CD14-positive monocyte (primary cell): Measurements from ENCODE around the gene TTC33. TPM values are rescaled to one million over a fixed set of nuclear protein-coding genes. Genes with fewer than 3 reads are reported as not detected.

ENCODE experiments used
- DNase-seq, 3 donors: peaks; one replicate each; pipeline ENCODE4 v3.0.0-alpha.2; 2011 to 2022
- H2AFZ ChIP-seq: 2 replicates; pipeline ENCODE4 v1.6.0; 2012; ENCODE audit warnings: mild to moderate bottlenecking, low read depth, low read length, inconsistent platforms; ENCODE audit not compliant: insufficient read depth, poor library complexity, severe bottlenecking
- H3K27ac ChIP-seq, 2 donors: 1 replicate in 1 of 2; 2 replicates in 1 of 2; pipeline ENCODE4 v1.5.1; 2012 to 2013; ENCODE audit warnings: low read length in 2 of 2, control low read depth in 1 of 2, inconsistent platforms in 1 of 2, low read depth in 1 of 2, mild to moderate bottlenecking in 1 of 2
- H3K27me3 ChIP-seq, 2 donors: one replicate each; pipeline versions ENCODE4 v1.6.0 to v1.6.1; 2011 to 2013; ENCODE audit warnings: low read length in 2 of 2; ENCODE audit not compliant: control insufficient read depth in 2 of 2, insufficient read depth in 2 of 2
- H3K36me3 ChIP-seq, 2 donors: replicated peaks in 1 of 2; 1 replicate in 1 of 2; 2 replicates in 1 of 2; pipeline versions ENCODE4 v1.5.1 to v1.6.1; 2012 to 2013; ENCODE audit warnings: low read length in 2 of 2, control low read depth in 1 of 2, inconsistent platforms in 1 of 2, mild to moderate bottlenecking in 1 of 2; ENCODE audit not compliant: insufficient read depth in 2 of 2, control insufficient read depth in 1 of 2
- H3K4me1 ChIP-seq, 2 donors: 1 replicate in 1 of 2; 2 replicates in 1 of 2; pipeline versions ENCODE4 v1.5.1 to v1.6.1; 2012 to 2013; ENCODE audit warnings: low read length in 2 of 2, control low read depth in 1 of 2, inconsistent platforms in 1 of 2, mild to moderate bottlenecking in 1 of 2, moderate library complexity in 1 of 2; ENCODE audit not compliant: insufficient read depth in 2 of 2, control insufficient read depth in 1 of 2
- H3K4me2 ChIP-seq: replicated peaks from 2 replicates; pipeline ENCODE3; 2012; ENCODE audit warnings: low read length, moderate library complexity, mild to moderate bottlenecking; ENCODE audit not compliant: poor library complexity, severe bottlenecking; ENCODE audit errors: extremely low read depth
- H3K4me3 ChIP-seq, 3 experiments: fragments of 200-600 bp in 1 of 3; sonication (generic) in 1 of 3; replicated peaks in 1 of 3; 1 replicate in 2 of 3; 2 replicates in 1 of 3; pipeline ENCODE4 v1.5.1; 2011 to 2013; ENCODE audit warnings: low read length in 3 of 3, mild to moderate bottlenecking in 3 of 3, control low read depth in 2 of 3, low read depth in 2 of 3, inconsistent platforms in 1 of 3, moderate library complexity in 1 of 3
- H3K79me2 ChIP-seq: 2 replicates; pipeline ENCODE4 v1.6.0; 2012; ENCODE audit warnings: mild to moderate bottlenecking, control low read depth, inconsistent platforms, low read length, moderate library complexity; ENCODE audit not compliant: insufficient read depth
- H3K9ac ChIP-seq: 2 replicates; pipeline ENCODE4 v1.6.0; 2017; ENCODE audit warnings: low read length, mild to moderate bottlenecking; ENCODE audit not compliant: insufficient read depth, poor library complexity, severe bottlenecking
- H3K9me3 ChIP-seq, 2 donors: replicated peaks in 1 of 2; 1 replicate in 1 of 2; 2 replicates in 1 of 2; pipeline versions ENCODE4 v1.5.1 to v1.6.1; 2012 to 2013; ENCODE audit warnings: low read length in 2 of 2, control low read depth in 1 of 2; ENCODE audit not compliant: control insufficient read depth in 1 of 2, insufficient read depth in 1 of 2
- H4K20me1 ChIP-seq: 2 replicates; pipeline ENCODE4 v1.6.0; 2012; ENCODE audit warnings: mild to moderate bottlenecking, low read length, control low read depth, moderate library complexity; ENCODE audit not compliant: insufficient read depth
- H3K27ac Mint-ChIP-seq, 7 donors: one replicate each; pipeline ENCODE4 v1.8.0; 2020; ENCODE audit warnings: mild to moderate bottlenecking in 7 of 7, mixed read lengths in 7 of 7, moderate library complexity in 6 of 7, inconsistent platforms in 2 of 7
- H3K27me3 Mint-ChIP-seq, 3 donors: one replicate each; pipeline ENCODE4 v1.8.0; 2021 to 2022; ENCODE audit warnings: low read depth in 3 of 3, mild to moderate bottlenecking in 3 of 3, mixed read lengths in 3 of 3, moderate library complexity in 3 of 3, inconsistent platforms in 1 of 3
- H3K36me3 Mint-ChIP-seq, 2 donors: one replicate each; pipeline ENCODE4 v1.8.0; 2020; ENCODE audit warnings: mixed read lengths in 2 of 2, inconsistent platforms in 1 of 2, mild to moderate bottlenecking in 1 of 2
- H3K4me1 Mint-ChIP-seq: one replicate; pipeline ENCODE4 v1.8.0; 2020; ENCODE audit warnings: mild to moderate bottlenecking, mixed read lengths
- H3K4me3 Mint-ChIP-seq, 2 donors: one replicate each; pipeline ENCODE4 v1.8.0; 2020; ENCODE audit warnings: mild to moderate bottlenecking in 2 of 2, mixed read lengths in 2 of 2, moderate library complexity in 1 of 2
- H3K9me3 Mint-ChIP-seq, 7 donors: one replicate each; pipeline ENCODE4 v1.8.0; 2020 to 2022; ENCODE audit warnings: mixed read lengths in 7 of 7, mild to moderate bottlenecking in 6 of 7, moderate library complexity in 6 of 7, inconsistent platforms in 2 of 7
- WGBS: methylation state at CpG from one replicate; pipeline ENCODE4 v1.1.5; 2013; ENCODE audit warnings: missing lambda C conversion rate; ENCODE audit not compliant: insufficient coverage; 5-methylcytosine and 5-hydroxymethylcytosine counted together
- intact Hi-C, 2 donors: fragments of 100-400 bp; cut with micrococcal nuclease; formaldehyde crosslinking; loops; one replicate each; pipeline versions ENCODE4 v1.15.0 to v1.15.1; 2023
- polyA plus RNA-seq, 3 donors: library from polyadenylated mRNA; depleted of rRNA in 1 of 3; unstranded in 2 of 3; stranded (reverse) in 1 of 3; fragments of 300-500 nt in 2 of 3; fragments of >200 nt in 1 of 3; fragmentation: Illumina TruSeq in 2 of 3; gene quantifications; 1 replicate in 2 of 3; 2 replicates in 1 of 3; pipeline ENCODE4 v1.2.3, GENCODE V29; 2012 to 2021
- TF ChIP-seq, protein P1 (sequence below): fragments of 200-600 bp; IDR thresholded peaks from one replicate; pipeline ENCODE4 v1.8.0; 2022; ENCODE audit warnings: antibody characterized with exemption, mild to moderate bottlenecking

The TTC33 gene
- polyA plus RNA-seq, 3 donors, result 1.5 to 11.7 (median 9.4) TPM

DNA sequence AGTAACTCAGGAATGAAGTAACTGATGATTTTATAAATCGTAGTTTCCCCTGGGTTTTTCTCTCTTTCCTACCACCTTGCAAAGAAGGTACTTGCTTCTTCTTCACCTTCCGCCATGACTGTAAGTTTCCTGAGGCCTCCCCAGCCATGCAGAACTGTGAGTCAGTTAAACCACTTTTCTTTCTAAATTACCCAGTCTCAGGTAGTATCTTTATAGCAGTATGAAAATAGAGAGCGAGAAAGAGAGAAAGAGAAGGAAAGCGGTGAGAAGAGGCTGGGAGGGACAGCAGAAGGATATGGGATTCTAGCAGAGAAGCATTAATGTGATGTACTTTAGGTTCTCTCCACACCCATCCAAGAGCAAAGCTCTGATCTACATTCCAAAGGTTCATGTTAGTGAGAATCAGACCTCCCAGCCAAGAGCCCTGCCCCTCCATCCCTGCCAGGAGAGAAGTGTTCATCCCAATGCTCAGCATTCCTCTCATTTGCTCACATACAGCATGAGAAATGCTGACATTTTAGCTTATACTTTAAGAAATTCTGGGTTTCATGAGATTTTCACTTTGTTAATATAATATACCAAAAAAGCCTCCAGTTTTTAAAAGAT lies 261.0 kb downstream of the TTC33 start:
- H3K9me3 ChIP-seq, result no peaks in the 10 kb centered on the region
- H3K27ac ChIP-seq, result peak overlapping the region in 1 of 2 donors; percentile 55
- no peak overlapping the region for H2AFZ ChIP-seq
- Mint-ChIP-seq H3K27ac (peak overlapping the region in 6 of 7 donors; percentile 25 to 85 (median 72)), H3K9me3 (peaks cover 0 to 2% (median 0%) of the 10 kb centered on the region in 7 donors), H3K4me3 (no peak overlapping the region), H3K27me3 (no peaks in the 10 kb centered on the region), H3K36me3 (no peaks in the 10 kb centered on the region), H3K4me1 (peaks cover 33% of the 10 kb centered on the region)
- no peak for DNase-seq
- TF ChIP-seq, protein P1, sequence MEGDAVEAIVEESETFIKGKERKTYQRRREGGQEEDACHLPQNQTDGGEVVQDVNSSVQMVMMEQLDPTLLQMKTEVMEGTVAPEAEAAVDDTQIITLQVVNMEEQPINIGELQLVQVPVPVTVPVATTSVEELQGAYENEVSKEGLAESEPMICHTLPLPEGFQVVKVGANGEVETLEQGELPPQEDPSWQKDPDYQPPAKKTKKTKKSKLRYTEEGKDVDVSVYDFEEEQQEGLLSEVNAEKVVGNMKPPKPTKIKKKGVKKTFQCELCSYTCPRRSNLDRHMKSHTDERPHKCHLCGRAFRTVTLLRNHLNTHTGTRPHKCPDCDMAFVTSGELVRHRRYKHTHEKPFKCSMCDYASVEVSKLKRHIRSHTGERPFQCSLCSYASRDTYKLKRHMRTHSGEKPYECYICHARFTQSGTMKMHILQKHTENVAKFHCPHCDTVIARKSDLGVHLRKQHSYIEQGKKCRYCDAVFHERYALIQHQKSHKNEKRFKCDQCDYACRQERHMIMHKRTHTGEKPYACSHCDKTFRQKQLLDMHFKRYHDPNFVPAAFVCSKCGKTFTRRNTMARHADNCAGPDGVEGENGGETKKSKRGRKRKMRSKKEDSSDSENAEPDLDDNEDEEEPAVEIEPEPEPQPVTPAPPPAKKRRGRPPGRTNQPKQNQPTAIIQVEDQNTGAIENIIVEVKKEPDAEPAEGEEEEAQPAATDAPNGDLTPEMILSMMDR, result no peak
- WGBS, result no CpG with 5 or more reads among the region's 4 CpGs
- peaks cover 44 to 55% of the 10 kb centered on the region in 2 donors for H3K4me1 ChIP-seq
- H3K79me2 ChIP-seq, result no peaks in the 10 kb centered on the region
- H3K36me3 ChIP-seq, result no peaks in the 10 kb centered on the region
- no peak overlapping the region for H3K4me2 ChIP-seq
- intact Hi-C loops, result loop anchor here in 1 of 2 donors (10.0 kb wide), 1 partner anchor 190 kb away; no protein-coding TSS in a partner anchor
- H3K4me3 ChIP-seq, result no peak overlapping the region
- no peaks in the 10 kb centered on the region for H4K20me1 ChIP-seq
- H3K27me3 ChIP-seq, result no peaks in the 10 kb centered on the region
- H3K9ac ChIP-seq, result no peak overlapping the region

DNA sequence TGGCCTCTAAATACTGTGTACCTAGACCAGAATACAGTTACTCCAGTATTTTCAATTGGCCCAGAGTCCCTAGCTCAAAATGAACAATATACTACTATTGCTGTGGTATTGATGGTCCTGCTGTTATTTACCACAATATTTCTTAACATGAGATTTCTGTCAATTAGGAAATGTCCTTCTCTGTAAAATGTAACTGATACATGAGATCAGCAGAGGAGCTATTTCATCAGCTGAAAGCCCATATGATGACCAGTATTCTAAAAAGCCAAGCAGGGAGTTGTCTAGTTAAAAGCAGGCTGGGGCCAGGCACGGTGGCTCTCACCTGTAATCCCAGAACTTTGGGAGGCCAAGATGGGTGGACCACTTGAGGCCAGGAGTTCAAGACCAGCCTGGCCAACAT lies 263.7 kb downstream of the TTC33 start:
- Histone ChIP-seq H3K9ac (no peak overlapping the region), H3K27ac (peak overlapping the region; percentile 31 to 59), H4K20me1 (no peaks in the 10 kb centered on the region), H3K36me3 (no peaks in the 10 kb centered on the region), H3K27me3 (no peaks in the 10 kb centered on the region), H3K4me3 (no peak overlapping the region), H3K4me2 (no peak overlapping the region), H3K9me3 (no peaks in the 10 kb centered on the region), H3K79me2 (no peaks in the 10 kb centered on the region), H2AFZ (no peak overlapping the region), H3K4me1 (peaks cover 52 to 62% of the 10 kb centered on the region in 2 donors)
- peak in 2 of 3 donors; percentile 36 to 65 for DNase-seq
- Mint-ChIP-seq H3K4me1 (peaks cover 53% of the 10 kb centered on the region), H3K27ac (peak overlapping the region; percentile 48 to 85 (median 79)), H3K36me3 (no peaks in the 10 kb centered on the region), H3K9me3 (peaks cover 0 to 2% (median 0%) of the 10 kb centered on the region in 7 donors), H3K4me3 (no peak overlapping the region), H3K27me3 (no peaks in the 10 kb centered on the region)
- TF ChIP-seq, protein P1, result no peak
- intact Hi-C loops, result loop anchor here in 1 of 2 donors (10.0 kb wide), 1 partner anchor 193 kb away; no protein-coding TSS in a partner anchor
- WGBS, result no CpG with 5 or more reads among the region's 1 CpG
